Left kidney (tissue), 2 donors: Measurements from ENCODE around the gene MAP3K14. TPM values are rescaled to one million over a fixed set of nuclear protein-coding genes. Genes with fewer than 3 reads are reported as not detected.

Experiments used
- DNase-seq: peaks from one replicate; pipeline ENCODE4 v3.0.0-alpha.2; 2013
- polyA plus RNA-seq: library from polyadenylated mRNA; unstranded; fragments of 120-200 nt; gene quantifications from one replicate; pipeline ENCODE4 v1.2.1, GENCODE V29; 2013; ENCODE audit not compliant: insufficient read length

MAP3K14 gene
- polyA plus RNA-seq, 1 donor, result 5.1 TPM

DNA sequence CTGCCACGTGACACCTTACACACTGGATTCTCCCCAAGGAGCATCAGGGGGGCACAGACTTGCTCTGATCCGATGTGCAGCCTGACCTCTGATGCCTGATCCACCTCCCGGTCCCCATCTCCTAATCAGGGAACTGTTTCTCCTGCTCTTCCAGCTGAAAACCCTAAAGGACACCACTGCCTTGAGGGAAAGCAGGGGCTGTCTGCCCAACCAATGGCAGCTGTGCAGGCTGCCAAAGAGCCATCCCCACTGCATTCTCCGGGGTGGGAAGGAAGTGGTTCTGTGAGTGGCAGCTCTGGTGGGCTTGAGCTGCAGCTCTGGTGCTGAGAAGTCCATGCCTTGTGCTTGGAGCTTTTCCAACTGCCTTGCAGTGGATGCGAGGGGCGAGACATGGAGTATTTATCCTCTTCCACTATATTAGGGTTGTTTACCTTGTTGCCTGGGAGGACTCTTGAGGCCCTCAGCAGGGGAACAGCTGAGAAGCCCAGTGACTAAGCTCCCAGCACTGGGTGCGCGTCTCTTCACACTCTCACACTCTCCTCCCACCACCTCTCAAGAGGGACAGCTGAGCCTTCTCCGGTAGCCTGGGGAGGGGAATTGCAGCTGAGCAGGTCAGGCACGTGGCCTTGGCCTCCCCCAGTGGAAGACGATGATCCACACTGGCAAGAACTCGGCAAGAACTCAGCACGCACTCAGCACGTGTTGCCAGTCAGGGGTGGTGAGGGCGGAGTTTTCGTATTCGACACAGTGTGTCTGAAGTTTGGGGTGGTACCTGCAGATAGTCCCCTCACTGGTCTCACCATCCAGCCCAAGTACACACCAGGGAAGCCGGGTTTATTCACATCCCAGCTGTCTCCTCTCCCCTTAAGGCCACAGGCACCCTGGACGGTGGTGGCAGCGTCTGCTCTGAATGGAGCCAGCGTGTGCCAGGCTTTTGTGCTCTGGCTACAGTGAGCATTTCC, 33.9 kb downstream of the MAP3K14 start:
- no peak for DNase-seq

DNA sequence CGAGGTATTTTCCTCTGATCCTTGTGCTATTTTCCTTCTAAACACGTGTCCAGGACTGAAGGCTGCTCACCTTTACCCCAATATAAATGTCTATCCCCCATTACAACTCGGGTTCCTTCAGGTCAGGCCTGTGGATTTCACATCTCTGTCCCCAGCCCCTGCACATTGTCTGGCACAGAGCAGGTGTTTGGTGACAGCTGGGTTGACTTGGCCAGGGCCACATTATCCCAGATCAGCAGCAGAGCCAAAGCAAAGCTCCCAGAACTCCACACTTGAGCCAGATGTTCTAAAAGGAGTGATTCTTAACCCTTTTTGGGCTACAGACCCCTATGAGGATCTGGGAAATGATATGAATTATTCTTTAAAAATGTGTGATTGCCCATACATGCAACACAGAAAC, 36.9 kb downstream of the MAP3K14 start:
- DNase-seq, result no peak

DNA sequence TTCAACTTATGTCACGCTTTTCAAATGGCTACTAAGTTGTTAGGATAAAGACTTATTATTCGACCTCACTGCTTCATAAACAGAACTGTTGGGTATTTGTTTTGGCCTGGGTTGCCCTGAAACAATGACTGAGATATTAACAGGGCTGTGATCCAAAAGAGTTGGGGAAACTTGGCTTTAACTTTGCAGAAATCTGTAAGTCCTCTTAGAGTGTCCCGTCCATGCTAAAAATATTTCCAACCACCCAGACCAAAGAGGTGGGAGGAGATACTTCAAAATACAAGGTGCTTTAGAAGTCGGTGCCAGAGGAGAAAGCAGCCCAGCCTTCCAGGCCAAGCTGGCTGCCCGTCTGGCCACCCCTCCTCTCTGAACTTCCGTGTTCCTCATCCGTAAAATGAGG, 38.8 kb downstream of the MAP3K14 start:
- DNase-seq, result no peak

DNA sequence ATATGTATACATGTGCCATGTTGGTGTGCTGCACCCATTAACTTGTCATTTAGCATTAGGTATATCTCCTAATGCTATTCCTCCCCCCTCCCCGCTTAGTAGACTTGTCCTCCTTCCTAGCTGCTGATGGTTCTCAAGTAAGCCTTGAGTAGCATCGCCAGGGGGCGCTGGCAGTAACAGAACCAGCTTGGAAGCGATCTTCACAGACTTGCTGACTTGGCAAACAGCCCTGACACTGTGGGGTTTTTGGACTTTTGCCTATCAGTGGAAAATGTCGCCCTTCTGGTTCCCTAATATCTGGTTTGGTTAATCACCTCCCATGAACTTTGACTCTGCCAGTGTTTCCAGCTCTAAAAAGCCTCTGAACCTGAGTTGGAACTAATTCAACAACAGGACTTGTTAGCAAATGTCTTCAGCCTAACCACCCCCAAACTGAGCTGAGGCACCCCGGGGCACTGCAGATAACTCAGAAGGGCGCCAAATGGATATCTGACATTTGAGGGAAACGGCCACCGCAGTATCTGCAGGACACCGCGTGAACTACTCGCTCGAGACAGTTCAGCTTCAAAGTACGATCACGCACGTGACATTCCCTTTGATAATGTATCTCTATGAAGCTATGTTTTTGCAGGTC, 39.5 kb downstream of the MAP3K14 start:
- DNase-seq, result peak; percentile 93

DNA sequence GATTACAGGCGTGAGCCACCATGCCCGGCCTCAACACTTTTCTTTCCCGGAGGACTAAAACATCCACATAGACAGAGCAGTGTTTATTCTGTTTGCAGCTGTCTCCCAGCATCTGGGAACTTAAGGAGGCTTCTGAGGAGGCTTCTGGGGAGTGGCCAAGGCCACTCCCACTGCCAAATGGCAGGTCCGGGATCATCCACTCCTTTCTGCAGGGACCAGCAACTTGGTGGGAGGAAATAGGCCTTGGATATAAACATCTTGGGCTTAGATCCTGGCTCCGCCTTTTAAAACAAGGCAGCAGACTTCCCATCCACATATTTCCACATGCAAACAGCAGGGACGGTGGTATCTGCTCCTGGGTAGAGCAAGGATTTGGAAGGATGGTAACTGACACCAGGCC, 40.8 kb downstream of the MAP3K14 start:
- no peak for DNase-seq

DNA sequence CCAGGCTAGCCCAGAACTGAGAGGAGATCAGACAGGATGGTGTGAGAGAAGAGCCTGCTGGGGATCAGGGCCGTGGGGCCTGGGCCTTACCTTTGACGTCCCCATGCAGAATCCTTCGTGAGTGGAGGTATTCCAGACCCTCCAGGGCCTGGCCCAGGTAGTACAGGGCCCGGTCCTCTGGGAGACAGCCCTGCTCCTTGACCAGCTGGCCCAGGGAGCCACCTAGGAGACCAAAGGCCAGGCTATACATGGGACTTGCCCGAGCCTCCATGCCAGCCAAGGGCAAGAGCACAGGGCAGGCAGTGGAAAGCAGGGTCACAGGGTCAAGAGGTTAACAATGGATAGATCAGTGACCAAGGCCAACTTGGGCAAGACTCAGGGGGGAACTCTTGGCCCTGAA, 42.8 kb downstream of the MAP3K14 start:
- DNase-seq, result no peak

DNA sequence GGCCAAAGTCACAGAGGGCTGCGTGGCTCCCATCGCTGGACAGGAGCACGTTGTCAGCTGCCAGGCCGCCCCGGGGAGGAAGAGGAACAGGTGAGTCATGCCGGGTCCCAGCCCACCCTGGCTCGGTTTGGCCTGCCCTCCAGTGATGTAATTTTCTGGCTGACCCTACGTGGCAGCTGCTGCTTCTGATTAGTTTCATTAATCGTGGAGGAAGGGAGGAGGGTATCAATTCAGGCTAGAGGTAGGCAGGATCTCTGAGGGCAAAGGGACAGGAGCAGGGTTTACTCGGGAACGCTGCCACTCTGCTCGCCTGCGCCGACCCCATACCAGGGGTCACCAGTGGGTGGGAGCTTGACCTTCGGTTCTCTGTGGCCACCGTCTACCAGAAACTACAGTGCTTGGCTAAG, 43.3 kb downstream of the MAP3K14 start:
- no peak for DNase-seq

DNA sequence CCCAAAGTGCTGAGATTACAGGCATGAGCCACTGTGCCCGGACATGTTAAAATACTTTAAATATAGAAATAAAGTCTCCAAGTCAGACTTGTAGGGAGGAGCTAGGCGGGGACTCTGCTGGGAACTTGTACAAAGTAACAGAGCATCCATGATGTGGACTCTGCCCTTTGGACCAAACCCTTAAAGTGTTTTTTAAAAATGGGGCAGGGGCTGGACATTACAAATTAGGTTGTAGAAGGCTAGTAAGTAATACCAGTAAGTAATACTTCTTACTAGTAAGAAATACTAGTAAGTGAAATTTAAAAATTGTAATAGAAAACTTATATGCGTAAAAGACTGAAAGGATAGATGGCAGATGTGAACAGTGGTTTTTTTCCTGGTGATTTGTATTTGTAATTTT, 45.2 kb downstream of the MAP3K14 start:
- no peak for DNase-seq

DNA sequence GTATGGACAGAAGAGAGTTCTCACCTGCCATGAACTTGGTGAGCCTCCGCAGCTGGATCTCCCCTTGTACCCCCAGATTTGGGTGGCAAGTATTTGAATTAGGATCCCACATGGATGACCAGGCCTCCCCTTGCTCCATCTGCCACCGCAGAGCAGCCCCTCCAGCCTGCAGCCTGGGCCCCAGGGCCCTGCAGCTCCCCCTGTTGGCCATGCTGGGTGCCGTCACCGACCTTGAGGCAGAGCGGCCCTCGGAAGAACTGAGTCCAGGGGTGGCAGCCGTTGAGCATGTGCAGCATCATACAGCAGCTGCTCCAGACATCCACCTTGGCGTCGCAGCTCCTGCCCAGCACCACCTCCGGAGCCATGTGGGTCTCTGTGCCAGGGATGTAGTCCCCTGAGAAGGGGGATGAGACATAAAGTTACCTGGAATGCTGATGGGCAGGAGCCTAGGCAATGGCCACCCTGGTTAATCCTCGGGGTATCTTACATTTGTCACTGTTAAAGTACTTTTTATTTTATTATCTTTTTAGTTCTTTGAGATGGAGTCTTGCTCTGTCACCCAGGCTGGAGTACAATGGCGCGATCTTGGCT, 45.9 kb downstream of the MAP3K14 start:
- DNase-seq, result no peak

DNA sequence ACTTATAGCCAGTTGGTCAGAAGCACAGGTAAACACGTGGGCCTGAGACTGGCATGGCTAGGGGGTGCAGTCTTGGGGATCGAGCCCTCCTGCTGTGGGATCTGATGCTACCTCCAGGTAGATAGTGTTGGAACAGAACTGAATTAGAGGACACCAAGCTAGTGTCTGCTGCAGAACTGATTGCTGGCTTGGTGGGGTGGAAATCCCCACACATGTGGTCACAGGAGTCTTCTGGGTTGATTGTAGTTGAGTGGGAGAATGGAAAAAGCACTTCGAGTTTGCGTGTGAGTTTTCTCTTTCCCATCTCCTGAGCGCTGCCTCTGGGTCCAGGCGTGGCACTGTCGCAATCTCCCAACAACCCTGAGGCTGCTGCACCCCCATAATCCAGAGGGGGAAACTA, 46.9 kb downstream of the MAP3K14 start:
- no peak for DNase-seq

DNA sequence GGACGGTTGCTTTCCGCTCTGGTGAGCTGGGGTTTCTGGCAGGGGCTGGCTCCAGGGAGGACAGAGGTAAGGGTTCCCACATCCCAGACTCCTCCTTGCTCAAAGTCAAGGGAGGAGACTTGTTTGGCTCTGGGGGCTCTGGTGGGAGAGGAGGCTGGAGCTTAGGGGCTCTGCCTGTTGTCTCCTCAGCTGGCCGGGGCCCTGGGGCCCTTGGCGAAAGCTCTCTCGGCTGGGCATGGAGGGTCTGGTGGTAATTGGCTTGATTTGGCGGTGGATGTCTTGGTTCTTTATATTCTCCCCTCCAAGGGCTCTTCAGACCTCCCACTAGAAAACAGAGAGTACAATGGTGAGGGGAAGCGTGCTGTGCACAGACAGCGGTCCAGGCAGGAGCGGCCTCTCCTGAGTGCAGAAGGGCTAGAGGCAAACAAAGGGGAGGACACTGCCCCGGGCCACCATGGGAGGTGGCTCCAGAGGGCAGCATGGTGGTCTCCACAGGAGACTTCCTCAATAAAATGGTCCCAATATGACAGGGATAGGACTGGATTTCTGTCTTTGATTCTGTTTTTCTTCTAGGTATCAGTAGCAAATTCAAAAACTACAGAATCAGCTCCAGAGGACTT, 49.3 kb downstream of the MAP3K14 start:
- DNase-seq, result no peak

DNA sequence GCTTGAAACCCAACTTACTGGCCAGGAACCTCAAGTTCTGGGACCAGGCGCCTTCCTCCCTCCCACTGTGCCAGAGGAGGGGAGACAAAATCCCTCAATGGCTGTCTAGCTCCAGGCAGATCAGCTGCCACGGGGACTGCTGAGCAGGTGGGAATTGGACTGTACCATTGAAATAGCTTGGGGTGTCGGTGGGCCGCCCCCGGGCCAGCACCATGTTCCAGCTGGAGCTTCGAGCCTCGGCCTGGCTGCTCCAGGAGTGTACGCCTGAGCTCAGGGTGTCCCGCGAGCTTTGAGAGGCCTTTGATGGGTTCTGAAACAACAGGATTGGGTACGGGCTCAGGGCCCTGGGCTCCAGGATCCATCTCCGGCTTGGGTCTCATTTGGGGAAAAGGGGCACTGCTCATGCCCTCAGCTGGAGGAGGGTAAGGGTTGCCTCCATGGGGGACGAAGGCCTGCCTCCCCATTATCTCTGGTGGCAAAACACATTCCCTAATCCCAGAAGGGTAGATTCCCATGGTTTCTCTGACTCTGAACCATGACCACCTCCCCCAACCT, 50.4 kb downstream of the MAP3K14 start:
- DNase-seq, result no peak

DNA sequence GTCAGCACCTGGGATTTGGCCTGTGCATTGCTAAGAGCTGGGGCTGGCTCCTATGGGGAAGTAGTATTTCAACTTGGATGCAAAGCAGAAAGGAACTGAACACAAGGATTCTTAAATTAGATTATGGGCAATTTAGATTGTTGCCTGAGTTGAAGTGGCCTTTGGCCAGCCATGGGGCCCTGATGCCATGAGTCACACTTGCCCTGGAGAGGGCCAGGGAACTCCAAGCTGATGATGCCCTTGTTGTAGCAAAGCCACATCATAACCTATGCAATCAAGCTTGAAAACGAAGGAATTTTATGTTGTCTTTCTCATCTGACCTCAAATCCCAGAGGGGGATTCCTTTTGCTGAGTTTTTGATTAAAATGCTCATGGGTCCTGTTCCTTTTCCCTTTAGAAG, 51.0 kb downstream of the MAP3K14 start:
- no peak for DNase-seq

DNA sequence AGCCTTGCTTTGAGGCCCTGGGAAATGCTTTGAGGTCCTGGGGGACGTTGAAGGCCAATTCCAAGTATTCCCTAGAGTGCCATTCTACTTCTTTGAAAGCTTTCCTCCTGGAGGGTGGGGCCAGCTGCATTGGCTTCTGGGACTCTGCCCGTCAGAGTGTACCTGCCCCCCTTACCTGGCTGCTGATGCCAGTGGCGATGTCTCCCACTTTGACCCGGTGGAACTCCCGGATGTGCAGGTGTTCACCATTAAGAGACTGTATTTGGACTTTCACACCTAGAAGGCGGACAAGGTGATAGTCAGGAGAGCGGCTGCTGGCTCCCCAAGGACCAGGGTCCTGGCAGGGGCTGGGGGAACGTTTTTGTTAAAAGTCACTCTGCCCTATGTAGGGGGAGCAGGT, 51.8 kb downstream of the MAP3K14 start:
- DNase-seq, result no peak

DNA sequence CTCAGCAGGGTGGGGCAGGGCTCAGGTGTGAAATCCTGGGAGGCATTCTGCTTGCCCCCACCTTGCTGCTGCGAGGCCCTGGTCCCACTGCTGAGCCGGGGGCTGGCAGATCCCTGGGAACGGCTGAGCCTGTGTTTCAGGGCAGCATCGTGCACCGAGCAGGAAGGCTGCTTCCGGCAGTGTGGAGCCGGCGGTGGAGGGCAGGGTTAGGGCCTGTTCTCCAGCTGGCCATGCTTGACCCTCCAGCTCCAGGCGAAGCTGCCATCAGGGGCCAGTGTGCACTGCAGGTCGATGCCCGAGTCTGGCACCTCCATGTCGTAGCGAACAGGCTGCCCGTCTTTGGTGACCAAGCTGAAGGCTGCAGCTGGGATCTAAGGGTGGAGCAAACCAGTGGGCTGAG, 52.4 kb downstream of the MAP3K14 start:
- no peak for DNase-seq

DNA sequence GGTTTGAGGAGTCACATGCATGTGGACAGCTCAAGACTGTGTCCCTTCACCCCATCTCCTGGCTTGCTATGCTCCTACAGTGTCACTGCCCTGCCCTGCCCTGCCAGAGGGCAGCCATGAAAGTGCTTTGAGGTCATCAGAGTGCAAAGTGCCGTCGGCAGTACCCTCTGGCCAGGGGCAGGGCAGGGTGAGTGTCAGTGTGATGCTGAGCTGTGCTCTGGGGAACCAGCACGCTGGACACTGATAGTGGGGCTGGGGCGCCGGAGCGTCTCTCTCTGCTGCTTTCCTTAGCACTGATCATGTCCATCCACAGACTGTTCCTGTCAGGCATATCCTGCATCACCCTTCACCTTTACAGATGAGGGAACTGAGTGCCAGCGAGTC, 53.4 kb downstream of the MAP3K14 start:
- DNase-seq, result no peak

DNA sequence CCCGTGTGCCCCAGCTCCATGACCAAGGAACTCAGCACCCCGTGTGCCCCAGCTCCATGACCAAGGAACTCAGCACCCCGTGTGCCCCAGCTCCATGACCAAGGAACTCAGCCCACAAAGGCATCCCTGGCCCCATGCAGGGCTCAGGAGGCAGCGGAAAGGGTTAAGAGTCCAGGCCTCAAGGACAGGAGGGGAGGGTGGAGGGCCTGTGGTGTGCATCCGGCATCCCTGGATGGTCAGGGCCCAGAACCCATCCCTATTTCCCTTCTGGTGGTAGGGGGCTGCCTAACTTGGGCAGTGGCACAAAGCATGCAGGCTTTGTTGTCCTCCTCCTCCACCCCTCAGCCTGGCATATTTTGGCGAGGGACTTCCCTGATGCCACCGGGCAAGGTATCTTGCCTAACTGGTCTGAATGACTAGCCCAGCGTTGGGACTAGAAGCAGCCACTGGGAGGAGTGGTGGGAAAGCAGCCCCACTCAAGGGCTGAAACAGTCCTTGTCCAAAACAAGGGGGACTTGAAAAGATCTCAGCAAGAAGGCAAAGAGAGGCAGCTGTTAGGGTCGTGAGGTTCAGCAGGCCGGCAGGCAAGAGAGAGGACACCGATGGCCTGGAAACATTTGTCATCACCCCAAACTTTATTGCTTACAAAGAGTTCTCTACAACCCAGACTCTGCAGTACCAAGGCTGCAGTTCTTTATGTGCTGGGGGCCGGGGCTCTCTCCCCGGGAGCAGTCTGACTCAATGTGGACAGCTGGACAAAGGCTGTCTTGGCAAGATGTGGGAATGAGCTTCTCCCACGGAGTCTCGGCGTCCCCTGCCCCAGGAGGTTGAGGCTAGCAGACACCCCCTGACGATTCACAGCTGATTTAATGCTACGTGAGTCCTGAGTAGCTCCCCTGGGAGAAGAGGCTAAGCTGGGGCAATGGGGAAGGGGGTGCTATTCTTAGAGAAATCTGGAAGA, 54.0 kb downstream of the MAP3K14 start:
- no peak for DNase-seq

DNA sequence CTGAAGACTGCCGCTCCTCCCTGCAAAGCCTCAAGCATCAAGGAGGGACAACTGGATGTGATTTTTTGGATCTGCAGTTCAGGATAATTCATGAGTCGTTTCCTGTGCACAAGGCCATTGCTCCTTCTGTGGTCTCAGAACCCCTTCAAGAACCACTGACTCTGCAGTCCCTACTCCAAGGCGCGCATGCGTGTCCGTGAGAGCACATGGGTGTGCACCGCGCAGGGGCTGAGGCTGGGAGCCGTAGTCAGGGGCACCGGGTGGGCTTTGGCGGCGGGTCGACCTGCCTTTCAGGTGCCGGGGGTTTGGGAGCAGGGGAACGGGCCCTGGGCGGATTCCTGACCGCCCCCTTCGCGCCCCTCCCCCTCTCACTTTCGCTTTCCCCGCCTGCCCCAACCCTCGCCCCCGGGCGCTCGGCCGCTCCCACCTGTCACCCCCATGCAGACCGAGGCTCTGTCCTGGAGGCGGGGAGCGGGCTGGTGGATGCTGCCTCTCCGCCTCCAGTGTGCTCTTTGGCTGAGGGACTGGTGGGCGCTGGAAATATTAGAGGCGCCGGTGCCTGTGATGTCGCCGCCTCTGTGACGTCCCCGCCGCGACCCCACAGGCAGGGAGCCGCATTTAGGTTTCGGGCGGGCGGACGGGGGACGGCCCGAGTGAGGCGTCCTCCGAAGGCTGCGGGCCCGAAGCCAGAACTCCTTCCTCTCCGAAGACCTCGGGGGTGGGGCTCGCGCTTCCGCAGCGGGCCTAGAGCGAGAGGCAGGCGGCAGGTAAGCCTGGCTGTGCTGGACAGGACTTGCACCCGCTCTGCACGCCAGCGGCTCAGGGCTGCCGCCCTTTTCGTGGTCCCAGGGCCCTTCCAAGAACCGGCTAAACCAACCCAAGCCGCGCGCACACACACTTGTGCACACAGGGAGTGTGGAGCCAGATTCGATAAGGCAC, 55.0 kb downstream of the MAP3K14 start, which contains the start of gene SPATA32:
TSS of gene SPATA32 (minus strand) at position 518 of the 939 bp plus-strand sequence. CDS start at position 440, 78 bp downstream.
- no peak for DNase-seq

DNA sequence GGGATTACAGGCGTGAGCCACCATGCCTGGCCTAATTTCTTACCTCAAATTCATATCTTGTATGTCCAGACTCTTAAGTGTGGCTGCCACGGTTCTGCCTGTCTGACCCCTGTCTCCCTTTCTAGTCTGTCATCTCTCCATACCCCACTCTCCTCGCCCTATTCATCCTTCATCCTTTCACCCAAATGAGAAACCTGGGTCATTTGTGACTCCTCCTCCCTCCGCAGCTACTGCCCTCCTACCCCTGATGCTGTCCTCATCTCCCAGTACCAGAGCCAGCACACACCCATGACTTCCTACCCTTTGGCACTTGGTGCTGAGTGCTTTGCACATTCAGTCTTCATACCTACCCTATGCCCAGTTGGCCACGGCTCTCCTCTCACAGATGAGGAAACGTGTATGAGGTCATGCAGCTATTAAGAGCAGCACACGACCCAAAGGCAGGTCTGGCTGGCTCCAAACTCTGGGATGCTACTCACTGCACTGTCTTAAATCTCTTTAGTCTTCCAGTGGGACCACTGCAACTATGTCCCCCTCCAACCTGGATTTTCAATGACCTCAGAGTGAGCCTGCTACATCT, 56.5 kb downstream of the MAP3K14 start:
- no peak for DNase-seq

DNA sequence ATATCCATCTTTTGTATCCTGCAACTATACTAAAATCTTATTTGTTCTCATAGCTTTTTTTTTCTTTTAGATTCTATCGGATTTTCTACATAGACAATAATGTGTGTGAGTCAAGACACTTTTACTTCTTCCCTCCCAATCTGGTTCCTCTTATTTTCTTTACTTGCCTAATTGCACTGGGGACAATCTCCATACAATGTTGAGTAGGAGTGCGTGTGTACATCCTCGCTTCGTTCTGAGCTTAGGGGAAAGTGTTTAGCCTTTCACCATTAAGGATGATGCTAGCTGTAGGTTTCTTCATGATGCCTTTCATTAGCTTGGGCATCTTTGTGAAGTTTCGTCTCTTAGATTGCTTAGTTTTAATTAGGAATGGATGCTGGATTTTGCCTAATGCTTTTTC, 57.8 kb downstream of the MAP3K14 start:
- DNase-seq, result no peak
